Measurements from ENCODE around the gene MRPL46. TPM values are rescaled to one million over a fixed set of nuclear protein-coding genes. Genes with fewer than 3 reads are reported as not detected.
"Not testable (repeated sequence)": the region's sequence is repeated elsewhere in the genome, so short reads cannot be mapped to it uniquely, and the experiment has no call there.

The MRPL46 gene
- total RNA-seq, 2 experiments from 2014 or later, result 28.8 to 31.3 TPM

GRCh38 chr15:88434106-88434505 is 33.1 kb downstream of the MRPL46 start:
- H3K9me3 Mint-ChIP-seq (ENCODE audit: insufficient read depth); H3K27me3 Mint-ChIP-seq (ENCODE audit: low read depth); H3K27ac Mint-ChIP-seq; CTCF ChIA-PET; H3K4me1 Mint-ChIP-seq (ENCODE audit: low read depth); DNase-seq; ATAC-seq; H3K36me3 Mint-ChIP-seq (ENCODE audit: low read depth); H3K4me3 Mint-ChIP-seq: not testable (repeated sequence)
- POLR2A ChIA-PET, result interaction anchor here (0.6 kb wide), 1 partner anchor 293 kb away, joined by 3 read pairs; no protein-coding TSS in a partner anchor

- H3K4me3 Mint-ChIP-seq, result no peak overlapping the region
- ATAC-seq (no peak), DNase-seq (no peak)
- H3K36me3 Mint-ChIP-seq (ENCODE audit: low read depth), result no peaks in the 10 kb centered on the region
- no peak overlapping the region for H3K27ac Mint-ChIP-seq
- POLR2A ChIA-PET, result no interaction called here
- CTCF ChIA-PET, result no interaction called here
- H3K27me3 Mint-ChIP-seq (ENCODE audit: low read depth), result peaks cover 7% of the 10 kb centered on the region
- H3K9me3 Mint-ChIP-seq (ENCODE audit: insufficient read depth), result no peaks in the 10 kb centered on the region
- H3K4me1 Mint-ChIP-seq (ENCODE audit: low read depth), result no peaks in the 10 kb centered on the region
Observed at GRCh38 chr15:88433046-88433685, 34.0 kb downstream of the MRPL46 start.

- H3K4me3 Mint-ChIP-seq, result no peak overlapping the region
- ATAC-seq, result no peak
- no peak for DNase-seq
- no peaks in the 10 kb centered on the region for H3K4me1 Mint-ChIP-seq (ENCODE audit: low read depth)
- ChIA-PET CTCF (no interaction called here), POLR2A (no interaction called here)
- no peaks in the 10 kb centered on the region for H3K9me3 Mint-ChIP-seq (ENCODE audit: insufficient read depth)
- H3K27ac Mint-ChIP-seq, result no peak overlapping the region
- H3K27me3 Mint-ChIP-seq (ENCODE audit: low read depth), result peaks cover 14% of the 10 kb centered on the region
- H3K36me3 Mint-ChIP-seq (ENCODE audit: low read depth), result no peaks in the 10 kb centered on the region
Observed at GRCh38 chr15:88431441-88431840, 35.7 kb downstream of the MRPL46 start.

- no peak for ATAC-seq
- Mint-ChIP-seq H3K9me3 (ENCODE audit: insufficient read depth) (no peaks in the 10 kb centered on the region), H3K27me3 (ENCODE audit: low read depth) (peaks cover 10% of the 10 kb centered on the region), H3K4me3 (no peak overlapping the region), H3K4me1 (ENCODE audit: low read depth) (no peaks in the 10 kb centered on the region), H3K36me3 (ENCODE audit: low read depth) (no peaks in the 10 kb centered on the region), H3K27ac (no peak overlapping the region)
- no peak for DNase-seq
- CTCF ChIA-PET, result no interaction called here
- POLR2A ChIA-PET, result no interaction called here
Observed at GRCh38 chr15:88430051-88430450, 37.1 kb downstream of the MRPL46 start.

- CTCF ChIA-PET, result no interaction called here
- H3K9me3 Mint-ChIP-seq (ENCODE audit: insufficient read depth), result no peaks in the 10 kb centered on the region
- H3K27ac Mint-ChIP-seq, result no peak overlapping the region
- no peak for ATAC-seq
- no peaks in the 10 kb centered on the region for H3K36me3 Mint-ChIP-seq (ENCODE audit: low read depth)
- H3K27me3 Mint-ChIP-seq (ENCODE audit: low read depth), result peaks cover 10% of the 10 kb centered on the region
- H3K4me3 Mint-ChIP-seq, result no peak overlapping the region
- H3K4me1 Mint-ChIP-seq (ENCODE audit: low read depth), result no peaks in the 10 kb centered on the region
- POLR2A ChIA-PET, result no interaction called here
- no peak for DNase-seq
Observed at GRCh38 chr15:88428805-88429605, 38.2 kb downstream of the MRPL46 start.

- H3K9me3 Mint-ChIP-seq (ENCODE audit: insufficient read depth), result no peaks in the 10 kb centered on the region
- H3K4me1 Mint-ChIP-seq (ENCODE audit: low read depth), result no peaks in the 10 kb centered on the region
- DNase-seq (no peak), ATAC-seq (no peak)
- ChIA-PET POLR2A (no interaction called here), CTCF (no interaction called here)
- no peak overlapping the region for H3K27ac Mint-ChIP-seq
- H3K36me3 Mint-ChIP-seq (ENCODE audit: low read depth), result no peaks in the 10 kb centered on the region
- H3K27me3 Mint-ChIP-seq (ENCODE audit: low read depth), result peaks cover 7% of the 10 kb centered on the region
- H3K4me3 Mint-ChIP-seq, result no peak overlapping the region
Observed at GRCh38 chr15:88428053-88428452, 39.1 kb downstream of the MRPL46 start.

- Mint-ChIP-seq H3K27ac (no peak overlapping the region), H3K36me3 (ENCODE audit: low read depth) (no peaks in the 10 kb centered on the region), H3K4me1 (ENCODE audit: low read depth) (no peaks in the 10 kb centered on the region), H3K27me3 (ENCODE audit: low read depth) (peaks cover 7% of the 10 kb centered on the region), H3K9me3 (ENCODE audit: insufficient read depth) (no peaks in the 10 kb centered on the region), H3K4me3 (no peak overlapping the region)
- DNase-seq, result no peak
- no peak for ATAC-seq
- ChIA-PET CTCF (no interaction called here), POLR2A (no interaction called here)
Observed at GRCh38 chr15:88426304-88426703, 40.9 kb downstream of the MRPL46 start.

GRCh38 chr15:88423331-88423730 is 43.9 kb downstream of the MRPL46 start:
- CTCF ChIA-PET, result no interaction called here
- no peaks in the 10 kb centered on the region for H3K9me3 Mint-ChIP-seq (ENCODE audit: insufficient read depth)
- no peaks in the 10 kb centered on the region for H3K4me1 Mint-ChIP-seq (ENCODE audit: low read depth)
- POLR2A ChIA-PET, result no interaction called here
- ATAC-seq (no peak), DNase-seq (no peak)
- peaks cover 10% of the 10 kb centered on the region for H3K27me3 Mint-ChIP-seq (ENCODE audit: low read depth)
- no peak overlapping the region for H3K27ac Mint-ChIP-seq
- H3K36me3 Mint-ChIP-seq (ENCODE audit: low read depth), result no peaks in the 10 kb centered on the region
- no peak overlapping the region for H3K4me3 Mint-ChIP-seq

- no peak overlapping the region for H3K27ac Mint-ChIP-seq
- ATAC-seq, result no peak
- no peaks in the 10 kb centered on the region for H3K4me1 Mint-ChIP-seq (ENCODE audit: low read depth)
- no peak overlapping the region for H3K4me3 Mint-ChIP-seq
- no peaks in the 10 kb centered on the region for H3K9me3 Mint-ChIP-seq (ENCODE audit: insufficient read depth)
- no peaks in the 10 kb centered on the region for H3K36me3 Mint-ChIP-seq (ENCODE audit: low read depth)
- ChIA-PET POLR2A (no interaction called here), CTCF (no interaction called here)
- DNase-seq, result no peak
- H3K27me3 Mint-ChIP-seq (ENCODE audit: low read depth), result peaks cover 8% of the 10 kb centered on the region
Observed at GRCh38 chr15:88419830-88420229, 47.4 kb downstream of the MRPL46 start.

Other genes starting within 250 kb of the MRPL46 start
- gene NTRK3, start 210.6 kb downstream of the MRPL46 start, total RNA-seq, result not detected
- 10 to 100 TPM; 63.8 to 69.8 TPM for gene MRPS11, start 320 bp upstream of the MRPL46 start, total RNA-seq
- 1 to 10 TPM; 1.7 to 3.0 TPM for gene DET1, start 79.3 kb upstream of the MRPL46 start, total RNA-seq
- 10 to 100 TPM; 52.6 to 53.2 TPM for gene AEN, start 154.0 kb upstream of the MRPL46 start, total RNA-seq
- gene ISG20, start 171.6 kb upstream of the MRPL46 start, total RNA-seq, result 100 to 1,000 TPM; 141 to 151 TPM